ENCODE results near the gene OR11A1. TPM values are rescaled to one million over a fixed set of nuclear protein-coding genes. Genes with fewer than 3 reads are reported as not detected.

OR11A1 gene
- total and polyA plus RNA-seq, 2 donors = under 0.01 to 0.02 TPM

DNA sequence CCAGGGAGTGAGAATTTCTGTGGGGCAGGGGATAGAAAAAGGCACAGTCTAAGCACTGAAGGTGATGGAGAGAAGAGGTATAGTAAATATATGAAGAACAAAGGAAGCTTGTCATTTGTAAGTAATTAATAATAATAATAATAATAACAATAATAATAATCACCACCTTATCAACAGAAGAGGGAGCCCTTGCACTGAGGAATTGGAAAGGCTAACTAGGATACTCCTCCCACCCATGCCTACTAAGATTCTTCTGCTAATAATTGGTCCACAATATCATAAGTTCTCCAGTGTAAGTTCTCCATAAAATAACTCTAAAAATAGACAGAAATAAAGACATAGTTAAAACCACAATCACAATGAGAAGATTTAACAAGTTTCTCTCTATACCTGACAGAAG is 80.9 kb downstream of the OR11A1 start:
- H3K4me1 ChIP-seq (ENCODE audit: control insufficient read depth in 2 of 2, insufficient read depth in 2 of 2, low read length in 2 of 2) = no peaks in the 10 kb centered on the region
- no peaks in the 10 kb centered on the region for H3K36me3 ChIP-seq (ENCODE audit: control insufficient read depth in 2 of 2, insufficient read depth in 2 of 2, low read length in 1 of 2)
- no peak overlapping the region for H3K4me3 ChIP-seq (ENCODE audit: low read length in 2 of 2)
- no peak for DNase-seq (ENCODE audit: low read depth in 6 of 9, low spot score in 9 of 9)
- no peaks in the 10 kb centered on the region for H3K27me3 ChIP-seq (ENCODE audit: control insufficient read depth in 2 of 2, insufficient read depth in 1 of 2, low read length in 1 of 2)
- no peaks in the 10 kb centered on the region for H3K9me3 ChIP-seq (ENCODE audit: control insufficient read depth in 2 of 2, insufficient read depth in 1 of 2, low read length in 1 of 2)
- H3K27ac ChIP-seq (ENCODE audit: low read depth in 1 of 2, low read length in 1 of 2) = no peak overlapping the region

Other genes with a start within 250 kb of the OR11A1 start
- gene OR14J1, start 155.4 kb downstream of the OR11A1 start, total RNA-seq = not detected
- under 0.01 TPM for gene OR14J1, start 155.4 kb downstream of the OR11A1 start, polyA plus RNA-seq
- not detected for gene OR5V1, start 88.2 kb downstream of the OR11A1 start, total RNA-seq
- not detected for gene OR5V1, start 88.2 kb downstream of the OR11A1 start, polyA plus RNA-seq
- not detected for gene OR12D3, start 81.8 kb downstream of the OR11A1 start, total RNA-seq
- not detected for gene OR12D3, start 81.8 kb downstream of the OR11A1 start, polyA plus RNA-seq
- not detected for gene OR12D2, start 61.4 kb downstream of the OR11A1 start, total RNA-seq
- gene OR12D2, start 61.4 kb downstream of the OR11A1 start, polyA plus RNA-seq = not detected
- gene OR12D1, start 42.1 kb downstream of the OR11A1 start, total RNA-seq = not detected
- not detected for gene OR12D1, start 42.1 kb downstream of the OR11A1 start, polyA plus RNA-seq
- not detected for gene OR10C1, start 17.8 kb downstream of the OR11A1 start, total RNA-seq
- gene OR10C1, start 17.8 kb downstream of the OR11A1 start, polyA plus RNA-seq = not detected
- gene OR2H1, start 84 bp upstream of the OR11A1 start, total RNA-seq = not detected
- 0.05 TPM for gene OR2H1, start 84 bp upstream of the OR11A1 start, polyA plus RNA-seq
- gene MAS1L, start 30.9 kb upstream of the OR11A1 start, total RNA-seq = not detected
- gene MAS1L, start 30.9 kb upstream of the OR11A1 start, polyA plus RNA-seq = not detected
- gene UBD, start 102.7 kb upstream of the OR11A1 start, total RNA-seq = 158 TPM
- gene UBD, start 102.7 kb upstream of the OR11A1 start, polyA plus RNA-seq = 155 TPM
- gene OR2H2, start 128.1 kb upstream of the OR11A1 start, total RNA-seq = not detected
- under 0.01 TPM for gene OR2H2, start 128.1 kb upstream of the OR11A1 start, polyA plus RNA-seq
- 1.1 TPM for gene GABBR1, start 176.1 kb upstream of the OR11A1 start, total RNA-seq
- 20.5 TPM for gene GABBR1, start 176.1 kb upstream of the OR11A1 start, polyA plus RNA-seq
- not detected for gene MOG, start 200.0 kb upstream of the OR11A1 start, total RNA-seq
- gene MOG, start 200.0 kb upstream of the OR11A1 start, polyA plus RNA-seq = 0.11 TPM
- gene ZFP57, start 224.1 kb upstream of the OR11A1 start, total RNA-seq = 0.09 TPM
- 0.05 TPM for gene ZFP57, start 224.1 kb upstream of the OR11A1 start, polyA plus RNA-seq